ENCODE results near the gene GPR17.
A peak's percentile ranks its signal among the peaks of the same experiment; 100 is the strongest.

Gene GPR17

GRCh38 chr2:127637725-127638252 is 8.2 kb upstream of the GPR17 start:
- Histone ChIP-seq H3K9me3 (ENCODE audit: control insufficient read depth in 2 of 2, low read length in 2 of 2) (no peaks in the 10 kb centered on the region), H3K4me3 (ENCODE audit: low read length in 2 of 2) (no peak overlapping the region), H3K4me1 (ENCODE audit: control insufficient read depth, insufficient read depth, low read length) (peaks cover 63% of the 10 kb centered on the region), H3K27me3 (ENCODE audit: control insufficient read depth in 1 of 2, insufficient read depth in 2 of 2, low read length in 2 of 2) (no peaks in the 10 kb centered on the region), H3K9ac (ENCODE audit: low read length in 2 of 2) (peak overlapping the region in 1 of 2 donors; percentile 42), H3K36me3 (ENCODE audit: control insufficient read depth in 2 of 2, insufficient read depth in 2 of 2, low read length in 2 of 2) (peaks cover 15 to 19% of the 10 kb centered on the region in 2 donors), H3K27ac (ENCODE audit: low read length) (peak overlapping the region; percentile 76)

GRCh38 chr2:127638361-127639110 is 7.4 kb upstream of the GPR17 start:
- no peak overlapping the region for H3K4me3 ChIP-seq (ENCODE audit: low read length in 2 of 2)
- H3K27me3 ChIP-seq (ENCODE audit: control insufficient read depth in 1 of 2, insufficient read depth in 2 of 2, low read length in 2 of 2) = no peaks in the 10 kb centered on the region
- H3K9ac ChIP-seq (ENCODE audit: low read length in 2 of 2) = peak overlapping the region in 1 of 2 donors; percentile 42
- H3K9me3 ChIP-seq (ENCODE audit: control insufficient read depth in 2 of 2, low read length in 2 of 2) = no peaks in the 10 kb centered on the region
- H3K36me3 ChIP-seq (ENCODE audit: control insufficient read depth in 2 of 2, insufficient read depth in 2 of 2, low read length in 2 of 2) = peaks cover 19 to 20% of the 10 kb centered on the region in 2 donors
- peaks cover 63% of the 10 kb centered on the region for H3K4me1 ChIP-seq (ENCODE audit: control insufficient read depth, insufficient read depth, low read length)
- H3K27ac ChIP-seq (ENCODE audit: low read length) = peak overlapping the region; percentile 76

- no peak overlapping the region for H3K9ac ChIP-seq (ENCODE audit: low read length in 2 of 2)
- H3K27ac ChIP-seq (ENCODE audit: low read length) = peak overlapping the region; percentile 76
- H3K27me3 ChIP-seq (ENCODE audit: control insufficient read depth in 1 of 2, insufficient read depth in 2 of 2, low read length in 2 of 2) = no peaks in the 10 kb centered on the region
- H3K4me3 ChIP-seq (ENCODE audit: low read length in 2 of 2) = no peak overlapping the region
- peaks cover 19 to 20% of the 10 kb centered on the region in 2 donors for H3K36me3 ChIP-seq (ENCODE audit: control insufficient read depth in 2 of 2, insufficient read depth in 2 of 2, low read length in 2 of 2)
- H3K4me1 ChIP-seq (ENCODE audit: control insufficient read depth, insufficient read depth, low read length) = peaks cover 63% of the 10 kb centered on the region
- no peaks in the 10 kb centered on the region for H3K9me3 ChIP-seq (ENCODE audit: control insufficient read depth in 2 of 2, low read length in 2 of 2)
Observed at GRCh38 chr2:127639111-127639474, 6.9 kb upstream of the GPR17 start.

GRCh38 chr2:127640082-127641072 is 5.6 kb upstream of the GPR17 start:
- no peak overlapping the region for H3K4me3 ChIP-seq (ENCODE audit: low read length in 2 of 2)
- no peak overlapping the region for H3K9ac ChIP-seq (ENCODE audit: low read length in 2 of 2)
- H3K4me1 ChIP-seq (ENCODE audit: control insufficient read depth, insufficient read depth, low read length) = peaks cover 69% of the 10 kb centered on the region
- peak overlapping the region; percentile 55 for H3K27ac ChIP-seq (ENCODE audit: low read length)
- H3K9me3 ChIP-seq (ENCODE audit: control insufficient read depth in 2 of 2, low read length in 2 of 2) = no peaks in the 10 kb centered on the region
- H3K27me3 ChIP-seq (ENCODE audit: control insufficient read depth in 1 of 2, insufficient read depth in 2 of 2, low read length in 2 of 2) = no peaks in the 10 kb centered on the region
- peaks cover 20 to 23% of the 10 kb centered on the region in 2 donors for H3K36me3 ChIP-seq (ENCODE audit: control insufficient read depth in 2 of 2, insufficient read depth in 2 of 2, low read length in 2 of 2)

- H3K36me3 ChIP-seq (ENCODE audit: control insufficient read depth in 2 of 2, insufficient read depth in 2 of 2, low read length in 2 of 2) = peaks cover 20 to 23% of the 10 kb centered on the region in 2 donors
- H3K4me1 ChIP-seq (ENCODE audit: control insufficient read depth, insufficient read depth, low read length) = peaks cover 77% of the 10 kb centered on the region
Observed at GRCh38 chr2:127641133-127641532, 4.8 kb upstream of the GPR17 start.

GRCh38 chr2:127641846-127642507 is 4.0 kb upstream of the GPR17 start:
- H3K4me1 ChIP-seq (ENCODE audit: control insufficient read depth, insufficient read depth, low read length) = peaks cover 82% of the 10 kb centered on the region
- H3K27ac ChIP-seq (ENCODE audit: low read length) = peak overlapping the region; percentile 55
- H3K9me3 ChIP-seq (ENCODE audit: control insufficient read depth in 2 of 2, low read length in 2 of 2) = no peaks in the 10 kb centered on the region
- H3K36me3 ChIP-seq (ENCODE audit: control insufficient read depth in 2 of 2, insufficient read depth in 2 of 2, low read length in 2 of 2) = peaks cover 20 to 23% of the 10 kb centered on the region in 2 donors
- H3K9ac ChIP-seq (ENCODE audit: low read length in 2 of 2) = peak overlapping the region in 1 of 2 donors; percentile 5
- H3K4me3 ChIP-seq (ENCODE audit: low read length in 2 of 2) = no peak overlapping the region
- H3K27me3 ChIP-seq (ENCODE audit: control insufficient read depth in 1 of 2, insufficient read depth in 2 of 2, low read length in 2 of 2) = no peaks in the 10 kb centered on the region

More at GRCh38 chr2:127641133-127641532, 4.8 kb upstream of the GPR17 start:
- peak overlapping the region; percentile 55 for H3K27ac ChIP-seq (ENCODE audit: low read length)
- no peaks in the 10 kb centered on the region for H3K27me3 ChIP-seq (ENCODE audit: control insufficient read depth in 1 of 2, insufficient read depth in 2 of 2, low read length in 2 of 2)
- no peaks in the 10 kb centered on the region for H3K9me3 ChIP-seq (ENCODE audit: control insufficient read depth in 2 of 2, low read length in 2 of 2)
- H3K9ac ChIP-seq (ENCODE audit: low read length in 2 of 2) = no peak overlapping the region
- H3K4me3 ChIP-seq (ENCODE audit: low read length in 2 of 2) = no peak overlapping the region

- Histone ChIP-seq H3K36me3 (ENCODE audit: control insufficient read depth in 2 of 2, insufficient read depth in 2 of 2, low read length in 2 of 2) (peaks cover 20 to 24% of the 10 kb centered on the region in 2 donors), H3K27ac (ENCODE audit: low read length) (peak overlapping the region; percentile 87), H3K4me3 (ENCODE audit: low read length in 2 of 2) (no peak overlapping the region), H3K9ac (ENCODE audit: low read length in 2 of 2) (peak overlapping the region in 1 of 2 donors; percentile 5), H3K4me1 (ENCODE audit: control insufficient read depth, insufficient read depth, low read length) (peaks cover 82% of the 10 kb centered on the region), H3K9me3 (ENCODE audit: control insufficient read depth in 2 of 2, low read length in 2 of 2) (no peaks in the 10 kb centered on the region), H3K27me3 (ENCODE audit: control insufficient read depth in 1 of 2, insufficient read depth in 2 of 2, low read length in 2 of 2) (no peaks in the 10 kb centered on the region)
Observed at GRCh38 chr2:127642706-127643438, 3.1 kb upstream of the GPR17 start.

- peak overlapping the region; percentile 87 for H3K27ac ChIP-seq (ENCODE audit: low read length)
- H3K4me1 ChIP-seq (ENCODE audit: control insufficient read depth, insufficient read depth, low read length) = peaks cover 82% of the 10 kb centered on the region
Observed at GRCh38 chr2:127643439-127644065, 2.4 kb upstream of the GPR17 start.

GRCh38 chr2:127644066-127645025 is 1.6 kb upstream of the GPR17 start:
- Histone ChIP-seq H3K9me3 (ENCODE audit: control insufficient read depth in 2 of 2, low read length in 2 of 2) (no peaks in the 10 kb centered on the region), H3K36me3 (ENCODE audit: control insufficient read depth in 2 of 2, insufficient read depth in 2 of 2, low read length in 2 of 2) (peaks cover 14 to 22% of the 10 kb centered on the region in 2 donors), H3K4me3 (ENCODE audit: low read length in 2 of 2) (no peak overlapping the region), H3K27ac (ENCODE audit: low read length) (peak overlapping the region; percentile 87), H3K4me1 (ENCODE audit: control insufficient read depth, insufficient read depth, low read length) (peaks cover 78% of the 10 kb centered on the region), H3K27me3 (ENCODE audit: control insufficient read depth in 1 of 2, insufficient read depth in 2 of 2, low read length in 2 of 2) (no peaks in the 10 kb centered on the region), H3K9ac (ENCODE audit: low read length in 2 of 2) (peak overlapping the region in 1 of 2 donors; percentile 28)

More at GRCh38 chr2:127643439-127644065, 2.4 kb upstream of the GPR17 start:
- Histone ChIP-seq H3K4me3 (ENCODE audit: low read length in 2 of 2) (no peak overlapping the region), H3K9ac (ENCODE audit: low read length in 2 of 2) (peak overlapping the region in 1 of 2 donors; percentile 5), H3K9me3 (ENCODE audit: control insufficient read depth in 2 of 2, low read length in 2 of 2) (no peaks in the 10 kb centered on the region), H3K27me3 (ENCODE audit: control insufficient read depth in 1 of 2, insufficient read depth in 2 of 2, low read length in 2 of 2) (no peaks in the 10 kb centered on the region), H3K36me3 (ENCODE audit: control insufficient read depth in 2 of 2, insufficient read depth in 2 of 2, low read length in 2 of 2) (peaks cover 20 to 27% of the 10 kb centered on the region in 2 donors)

All from stomach smooth muscle (tissue), 2 donors.